NCI-H1092 (cell line): ENCODE data around the gene GRID2.
"Not testable (repeated sequence)": the region's sequence is repeated elsewhere in the genome, so short reads cannot be mapped to it uniquely, and the experiment has no call there.

Experiments used
- DNase-seq: peaks from one replicate; lab custom pipeline; 2025; lab: John Stamatoyannopoulos, UW

The GRID2 gene

DNA sequence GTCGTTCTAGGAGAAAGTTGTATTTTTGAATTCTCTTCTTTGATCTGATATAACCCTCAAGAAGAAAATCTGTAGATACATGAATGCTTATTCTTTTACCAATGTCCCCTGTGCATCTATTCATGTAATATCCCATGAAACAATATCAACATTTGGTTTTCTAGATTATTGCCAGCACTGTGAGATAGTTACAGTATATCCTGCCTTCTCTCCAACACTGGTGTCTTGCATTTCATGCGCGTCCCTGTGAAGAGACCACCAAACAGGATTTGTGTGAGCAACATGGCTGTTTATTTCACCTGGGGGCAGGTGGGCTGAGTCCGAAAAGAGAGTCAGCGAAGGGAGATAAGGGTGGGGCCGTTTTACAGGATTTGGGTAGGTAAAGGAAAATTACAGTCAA, 135.0 kb downstream of the GRID2 start:
- not testable (repeated sequence) for DNase-seq

DNA sequence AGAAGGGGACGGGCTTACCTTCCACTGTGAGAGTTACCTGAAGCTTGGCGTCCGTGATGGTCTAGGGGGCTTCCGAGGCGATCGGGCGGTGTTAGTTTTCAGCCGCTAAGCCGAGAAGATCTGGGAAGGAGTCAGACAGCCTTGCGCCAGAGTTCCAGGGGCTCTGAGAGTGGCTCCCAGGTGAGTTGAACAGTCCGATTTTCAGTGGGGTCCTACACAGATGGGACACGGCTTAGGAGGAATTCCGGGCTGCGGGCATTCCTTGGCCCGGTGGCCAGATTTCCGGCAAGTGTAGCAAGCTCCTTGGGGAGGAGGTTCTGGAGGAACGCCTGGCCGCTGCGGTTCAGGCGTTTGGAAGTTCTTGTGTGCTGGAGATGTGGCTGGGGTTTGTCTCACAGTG, 138.4 kb downstream of the GRID2 start:
- DNase-seq, result not testable (repeated sequence)

DNA sequence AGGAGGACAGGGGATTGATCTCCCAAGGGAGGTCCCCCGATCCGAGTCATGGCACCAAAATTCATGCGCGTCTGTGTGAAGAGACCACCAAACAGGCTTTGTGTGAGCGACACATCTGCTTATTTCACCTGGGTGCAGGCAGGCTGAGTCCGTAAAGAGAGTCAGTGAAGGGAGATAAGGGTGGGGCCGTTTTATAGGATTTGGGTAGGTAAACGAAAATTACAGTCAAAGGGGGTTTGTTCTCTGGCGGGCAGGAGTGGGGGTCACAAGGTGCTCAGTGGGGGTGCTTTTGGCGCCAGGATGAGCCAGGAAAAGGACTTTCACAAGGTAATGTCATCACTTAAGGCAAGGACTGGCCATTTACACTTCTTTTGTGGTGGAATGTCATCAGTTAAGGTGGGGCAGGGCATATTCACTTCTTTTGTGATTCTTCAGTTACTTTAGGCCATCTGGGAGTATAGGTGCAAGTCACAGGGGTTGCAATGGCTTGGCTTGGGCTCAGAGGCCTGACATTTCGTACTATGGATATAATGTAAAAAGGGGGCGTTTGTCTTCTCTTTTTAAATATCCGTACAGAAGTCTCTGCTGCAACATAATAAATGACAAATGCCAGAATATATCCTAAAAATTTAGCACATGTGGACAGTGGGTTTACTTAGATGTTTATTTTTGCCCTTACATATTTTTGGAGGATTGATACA, 140.5 kb downstream of the GRID2 start:
- DNase-seq, result not testable (repeated sequence)

DNA sequence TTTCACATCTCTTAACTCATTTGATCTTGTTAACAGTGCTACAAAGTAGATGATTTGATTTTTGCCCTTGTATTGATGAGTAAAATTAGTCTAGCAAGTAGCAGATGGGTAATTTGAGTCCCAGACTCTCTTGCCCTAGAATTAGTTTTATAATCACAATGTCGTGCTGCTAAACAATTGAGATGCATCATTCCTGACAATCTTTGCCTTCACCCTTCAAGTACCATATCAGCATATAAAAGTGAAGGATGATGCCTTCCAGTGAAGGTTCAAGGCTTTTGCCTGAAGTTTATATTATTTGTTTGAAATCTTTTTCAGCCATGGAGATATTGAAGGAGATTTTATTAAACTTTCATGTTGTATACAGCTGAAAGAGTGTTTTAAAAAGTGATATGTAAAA, 141.4 kb downstream of the GRID2 start:
- DNase-seq, result no peak

DNA sequence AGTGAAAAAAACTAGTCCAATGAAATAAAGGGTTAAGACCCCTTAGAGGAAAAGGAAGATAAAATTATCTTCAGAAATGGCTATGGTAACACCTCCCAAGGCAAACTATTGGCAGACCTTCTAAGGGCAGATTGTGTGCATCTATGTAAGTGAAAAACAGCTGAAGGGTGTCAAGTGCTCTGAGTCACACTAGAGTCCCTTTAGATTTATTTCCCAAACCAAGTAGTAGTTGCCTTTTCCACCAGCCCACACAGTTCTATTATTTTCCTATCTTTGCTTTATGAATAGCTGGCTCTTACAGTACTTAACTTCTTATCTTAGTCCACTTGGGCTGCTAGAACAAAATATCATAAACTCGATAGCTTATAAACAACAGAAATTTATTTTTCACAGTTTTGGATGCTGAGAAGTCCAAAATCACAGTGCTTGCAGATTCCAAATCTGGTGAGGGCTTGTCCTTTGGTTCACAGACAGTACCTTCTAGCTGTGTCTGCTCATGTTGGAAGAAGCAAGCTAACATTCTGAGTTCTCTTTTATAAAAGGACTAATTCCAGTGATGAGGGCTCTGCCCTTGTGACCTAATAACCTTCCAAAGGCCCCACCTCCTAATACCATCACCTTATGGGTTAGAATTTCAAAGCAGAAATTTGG, 143.6 kb downstream of the GRID2 start:
- no peak for DNase-seq

DNA sequence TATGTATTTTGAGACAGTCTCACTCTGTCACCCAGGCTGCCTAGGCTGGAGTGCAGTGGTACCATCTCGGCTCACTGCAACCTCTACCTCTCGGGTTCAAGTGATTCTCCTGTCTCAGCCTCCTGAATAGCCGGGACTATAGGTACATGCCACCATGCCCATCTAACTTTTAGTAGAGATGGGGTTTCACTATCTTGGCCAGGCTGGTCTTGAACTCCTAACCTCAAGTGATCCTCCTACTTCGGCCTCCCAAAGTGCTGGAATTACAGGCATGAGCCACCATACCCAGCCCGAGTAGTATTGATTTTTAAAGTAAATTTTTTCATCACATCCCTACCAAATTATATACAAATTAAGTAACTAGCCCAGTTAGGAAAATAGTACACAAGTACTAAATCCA, 144.4 kb downstream of the GRID2 start:
- not testable (repeated sequence) for DNase-seq

DNA sequence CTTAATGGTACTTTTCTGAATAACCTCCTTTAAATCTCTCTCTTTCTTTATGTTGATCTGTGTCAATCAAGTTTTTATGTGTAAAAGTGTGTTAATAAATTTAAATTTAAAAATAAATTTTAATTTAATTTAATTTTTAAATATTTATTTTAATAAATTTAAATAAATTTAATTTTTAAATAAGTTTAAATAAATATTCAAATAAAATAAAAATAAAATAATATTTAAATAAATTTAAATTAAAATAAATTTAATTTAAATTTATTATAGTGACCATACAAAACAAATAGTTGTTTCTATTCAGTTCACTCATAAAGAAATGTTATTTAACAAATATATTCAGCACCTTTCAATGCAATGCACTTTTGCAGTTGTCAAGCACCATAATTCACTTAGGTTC, 146.9 kb downstream of the GRID2 start:
- no peak for DNase-seq

DNA sequence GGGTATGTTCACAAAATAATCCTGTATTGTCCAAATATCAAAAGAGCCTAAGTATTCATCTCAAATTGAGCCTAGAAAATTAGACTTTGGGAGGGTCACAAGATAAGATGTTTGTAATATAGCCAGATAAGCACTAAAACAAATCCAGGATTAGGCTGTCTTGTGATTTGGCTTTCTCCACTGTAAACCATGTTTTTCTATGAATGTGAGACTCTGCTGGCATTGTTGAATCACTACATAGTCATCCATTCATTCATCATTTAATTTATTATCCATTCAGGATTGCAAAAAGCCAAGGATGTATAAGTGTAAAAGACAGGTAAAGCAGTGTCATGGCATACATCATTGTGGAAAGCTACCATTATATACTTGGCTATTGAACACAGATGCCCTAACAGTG, 148.0 kb downstream of the GRID2 start:
- no peak for DNase-seq

DNA sequence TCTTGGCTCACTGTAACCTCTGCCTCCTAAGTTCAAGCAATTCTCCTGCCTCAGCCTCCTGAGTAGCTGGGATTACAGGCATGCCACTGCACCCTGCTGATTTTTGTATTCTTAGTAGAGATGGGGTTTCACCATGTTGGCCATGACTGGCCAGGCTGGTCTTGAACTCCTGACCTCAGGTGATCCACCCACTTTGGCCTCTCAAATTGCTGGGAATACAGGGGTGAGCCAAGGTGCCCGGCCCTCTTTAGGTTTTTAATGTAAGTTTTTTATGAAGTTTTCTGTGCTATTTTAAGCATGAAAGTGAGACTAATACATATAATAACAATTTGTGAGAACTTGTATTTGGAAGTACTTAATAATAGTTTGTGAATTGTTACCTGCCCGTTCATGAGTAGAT, 148.6 kb downstream of the GRID2 start:
- not testable (repeated sequence) for DNase-seq

DNA sequence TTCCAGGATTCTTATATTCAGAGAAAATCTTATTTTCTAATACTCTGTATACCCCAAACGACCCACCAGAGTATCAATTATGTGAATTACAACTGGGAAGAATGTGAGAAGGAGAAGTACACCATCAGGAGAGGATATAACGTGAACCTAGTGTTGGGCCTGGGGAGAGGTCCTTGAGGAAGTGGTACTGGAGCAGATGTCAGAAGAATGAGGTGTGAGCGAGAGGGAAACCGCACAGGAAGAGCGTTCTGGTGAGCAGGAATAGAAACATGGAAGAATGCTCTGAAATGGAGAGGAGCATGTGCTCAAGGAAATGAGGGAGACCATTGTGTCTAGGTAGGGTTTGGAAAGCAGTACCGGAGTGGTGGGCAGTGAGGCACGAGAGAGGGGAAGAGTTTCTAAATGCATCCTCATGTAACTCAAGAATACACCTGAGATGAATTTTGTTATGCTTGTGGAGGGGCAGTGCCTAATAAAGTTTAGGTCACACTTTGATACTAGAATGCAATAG, 151.6 kb downstream of the GRID2 start:
- DNase-seq, result no peak

DNA sequence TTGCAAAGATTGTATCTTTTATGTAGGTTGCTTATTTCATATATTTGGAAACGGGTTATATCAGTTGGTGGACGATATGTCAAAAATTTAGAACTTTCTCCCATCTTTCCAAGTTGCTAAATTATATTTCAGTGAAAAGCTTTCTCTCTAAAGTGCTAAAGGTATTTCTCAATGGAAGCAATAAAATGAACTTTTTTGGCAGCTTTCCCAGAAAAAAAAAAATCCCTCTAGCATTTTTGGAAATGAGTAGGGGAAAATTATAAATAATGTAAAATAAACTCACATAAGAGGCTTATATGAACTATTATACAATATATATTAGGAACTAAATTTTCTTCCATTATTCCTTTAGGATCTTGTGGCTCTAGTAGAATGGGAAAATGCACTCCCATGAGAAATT, 152.2 kb downstream of the GRID2 start:
- no peak for DNase-seq

DNA sequence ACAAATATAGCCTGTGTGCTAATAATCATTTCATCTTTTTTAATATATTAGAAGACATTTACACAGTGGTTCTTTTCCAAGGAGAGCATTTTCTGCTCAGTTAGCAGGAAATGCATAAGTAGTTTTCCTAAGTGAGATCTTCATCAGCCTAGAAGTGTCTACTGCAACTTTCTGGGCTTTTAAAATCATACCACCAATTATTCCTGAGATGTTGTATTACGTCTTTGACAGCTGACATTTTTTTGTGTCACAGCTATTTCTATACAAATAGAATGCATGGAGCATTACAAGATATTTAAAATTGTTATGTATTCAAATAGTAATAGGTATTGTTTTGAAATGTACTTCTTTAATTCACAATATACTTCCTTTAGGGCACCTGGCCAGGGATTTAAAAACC, 158.0 kb downstream of the GRID2 start:
- no peak for DNase-seq

DNA sequence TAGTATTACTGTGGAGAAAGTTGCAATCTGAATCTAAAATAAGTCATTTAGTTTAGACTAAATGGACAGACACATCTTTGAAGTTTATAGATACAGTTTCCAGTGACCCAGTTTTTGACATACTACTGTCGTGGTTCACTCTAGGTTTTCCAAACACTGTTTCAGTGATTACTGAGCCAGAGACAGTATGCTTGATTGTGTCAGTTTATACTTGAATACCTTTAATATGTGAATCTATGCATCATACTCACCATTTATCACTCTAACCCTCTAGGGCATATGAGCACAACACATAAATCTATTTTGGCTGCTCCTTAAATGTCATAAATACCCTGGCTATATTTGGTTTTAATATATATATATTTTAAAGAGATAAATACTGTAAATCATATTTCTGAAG, 173.5 kb downstream of the GRID2 start:
- no peak for DNase-seq

DNA sequence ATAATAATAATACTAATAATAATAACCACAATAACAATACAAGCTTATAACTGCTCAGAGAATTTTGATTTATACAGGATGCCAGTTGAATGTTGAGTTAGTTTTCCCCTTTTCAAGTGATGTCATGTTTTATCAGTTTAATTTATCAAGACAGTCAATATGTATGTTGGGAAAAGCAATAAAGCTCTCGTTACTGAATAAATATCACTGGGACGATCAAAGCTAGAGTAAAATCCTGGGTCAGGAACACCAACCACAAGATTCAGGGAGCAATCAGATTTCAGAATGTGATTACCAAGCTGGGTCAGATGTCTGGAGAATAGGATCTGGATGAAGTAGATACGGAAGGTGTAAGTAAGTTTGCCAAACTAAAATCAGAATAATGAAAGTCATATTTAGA, 179.6 kb downstream of the GRID2 start:
- no peak for DNase-seq

DNA sequence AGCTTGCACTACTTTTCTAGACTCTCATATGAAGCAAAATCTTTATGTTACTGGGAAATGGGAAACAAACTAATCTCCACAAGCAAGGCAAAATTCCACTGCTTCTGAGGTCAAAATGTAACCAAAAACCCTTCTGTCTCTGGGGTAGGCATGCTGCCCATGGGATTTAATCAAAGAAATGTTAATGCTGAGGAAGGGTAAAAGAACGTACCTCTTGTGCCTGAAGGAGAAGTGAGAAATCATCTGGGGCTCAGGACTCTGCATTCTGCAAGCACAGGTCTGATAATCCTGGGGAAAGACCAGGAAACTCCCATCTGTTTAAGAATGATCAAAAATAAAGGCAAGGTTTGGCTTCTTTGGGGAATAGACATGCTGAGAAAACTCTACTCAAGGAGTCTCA, 184.7 kb downstream of the GRID2 start:
- DNase-seq, result no peak

DNA sequence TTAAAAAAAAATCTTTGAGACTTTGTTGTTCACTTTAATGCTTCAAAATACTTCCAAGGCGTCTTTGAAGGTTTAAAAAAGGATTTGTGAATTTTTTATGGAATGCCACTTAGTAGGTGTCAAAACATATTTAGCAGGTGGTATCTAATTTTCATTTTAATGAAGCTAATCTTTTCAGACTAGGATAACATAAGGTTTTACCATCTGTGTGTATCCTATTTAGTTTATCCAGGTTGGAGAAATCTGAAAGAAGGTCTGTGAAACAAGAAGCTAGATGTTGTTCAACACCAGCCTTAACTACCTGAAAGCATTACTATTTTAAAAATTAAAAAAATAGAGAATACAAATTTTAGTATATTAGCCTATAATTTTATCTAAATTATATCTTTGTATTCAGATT, 193.4 kb downstream of the GRID2 start:
- no peak for DNase-seq

DNA sequence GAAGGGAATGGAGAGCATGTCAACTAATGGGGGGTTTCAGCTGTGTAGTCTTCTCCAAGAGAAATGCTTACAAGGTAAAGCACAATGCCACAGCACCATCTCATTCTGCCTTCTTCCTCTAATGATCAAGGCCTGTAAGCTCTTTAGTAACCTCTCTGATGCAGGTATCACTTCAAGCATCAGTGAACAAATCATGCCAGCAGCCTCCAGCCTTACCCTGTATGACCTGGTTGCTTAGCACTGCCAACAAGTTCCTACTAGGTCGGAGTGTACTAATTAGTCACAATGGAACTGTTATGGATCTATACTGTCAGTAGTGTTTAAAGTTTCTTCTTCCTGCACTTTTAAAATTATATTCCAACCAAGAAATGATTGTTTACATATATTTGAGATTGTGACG, 197.7 kb downstream of the GRID2 start:
- DNase-seq, result no peak

DNA sequence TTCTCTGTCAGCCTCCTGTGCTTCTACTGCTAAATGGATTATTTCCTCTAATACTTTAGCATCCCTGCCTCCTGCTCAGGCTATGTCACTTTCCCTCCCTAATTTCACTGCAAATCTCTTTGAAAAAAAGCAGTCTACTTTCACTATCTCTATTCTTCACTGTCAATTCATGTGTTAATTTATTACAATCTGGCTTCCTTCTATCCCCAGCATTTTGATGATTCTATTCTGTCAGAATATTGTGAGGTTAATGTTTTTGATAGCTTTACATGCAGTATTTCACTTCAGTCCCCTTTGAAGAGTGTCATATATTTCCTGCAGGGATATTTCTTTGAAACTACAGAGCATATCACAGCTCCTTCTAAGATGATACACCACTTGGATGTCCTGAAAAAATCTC, 203.2 kb downstream of the GRID2 start:
- DNase-seq, result no peak

DNA sequence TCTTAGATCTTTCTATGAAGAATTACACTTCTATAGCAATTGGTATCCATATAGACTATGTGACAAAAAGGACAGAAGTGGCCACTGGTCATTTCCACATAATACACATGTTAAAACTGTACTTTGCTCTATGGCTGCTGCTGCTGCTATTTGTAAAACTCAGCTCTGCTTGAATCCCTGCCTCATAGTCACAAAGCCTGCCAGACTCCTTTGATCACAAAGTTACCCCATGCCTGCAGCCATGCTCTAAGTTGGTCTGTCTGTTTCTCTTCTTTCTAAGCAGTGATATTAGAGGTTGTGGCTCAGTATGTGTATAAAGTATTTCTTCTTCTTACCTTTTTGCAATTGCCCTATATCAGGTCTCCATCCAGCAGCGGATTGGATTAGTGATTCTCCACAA, 210.9 kb downstream of the GRID2 start:
- DNase-seq, result no peak

DNA sequence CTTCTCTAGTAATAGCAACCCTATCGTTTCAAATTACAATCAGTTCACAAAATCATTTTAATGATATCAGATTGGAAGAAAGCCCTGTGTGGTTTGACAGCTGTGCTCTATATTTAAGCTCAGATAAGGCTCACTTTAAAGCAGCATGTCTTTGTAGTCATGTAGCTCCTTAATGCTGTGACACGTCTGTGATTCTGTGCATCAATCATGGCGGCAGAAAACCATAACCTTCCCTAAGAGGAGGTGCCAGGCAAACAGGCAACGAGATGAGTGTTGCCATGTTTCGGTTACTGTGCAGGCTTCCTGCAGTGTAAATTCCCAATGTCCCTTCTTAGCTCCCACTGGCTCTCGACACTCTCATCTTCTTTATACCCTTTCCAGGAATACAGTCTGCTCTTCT, 212.7 kb downstream of the GRID2 start:
- no peak for DNase-seq

DNA sequence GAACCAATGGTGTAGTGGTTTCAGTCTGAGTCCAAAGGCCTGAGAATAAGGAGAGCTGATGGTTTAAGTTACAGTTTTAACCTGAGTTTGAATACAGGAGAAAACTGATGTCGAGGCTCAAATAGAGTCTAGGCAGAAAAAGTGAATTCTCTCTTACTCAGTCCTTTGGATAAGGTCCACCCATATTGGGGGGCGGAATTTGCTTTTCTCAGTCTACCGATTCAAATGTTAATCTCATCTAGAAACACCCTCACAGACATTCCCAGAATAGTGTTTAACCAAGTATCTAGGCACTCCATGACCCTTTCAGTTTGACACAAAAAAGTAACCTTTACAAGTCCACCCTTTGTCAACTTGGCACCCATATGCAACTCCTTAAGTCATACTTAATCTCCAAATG, 216.0 kb downstream of the GRID2 start:
- no peak for DNase-seq

DNA sequence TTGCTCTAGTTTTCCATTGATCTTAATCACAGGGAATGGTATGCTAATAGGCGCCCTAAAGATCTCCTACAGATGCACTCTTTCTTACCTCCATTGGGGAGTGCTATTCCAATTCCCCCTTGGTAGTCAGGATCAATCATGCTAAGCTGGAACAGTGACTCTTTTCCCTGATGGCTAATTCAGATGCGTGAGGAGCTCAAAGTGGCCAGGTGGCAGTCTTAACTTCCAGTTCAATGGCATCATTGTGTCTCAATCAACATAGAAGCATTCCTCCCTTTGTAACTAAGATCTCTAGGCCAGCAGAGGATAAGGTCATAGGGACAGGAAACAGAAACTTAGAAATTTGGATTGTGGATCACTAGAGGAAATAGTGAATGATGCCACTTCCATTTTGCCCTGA, 216.8 kb downstream of the GRID2 start:
- DNase-seq, result no peak

DNA sequence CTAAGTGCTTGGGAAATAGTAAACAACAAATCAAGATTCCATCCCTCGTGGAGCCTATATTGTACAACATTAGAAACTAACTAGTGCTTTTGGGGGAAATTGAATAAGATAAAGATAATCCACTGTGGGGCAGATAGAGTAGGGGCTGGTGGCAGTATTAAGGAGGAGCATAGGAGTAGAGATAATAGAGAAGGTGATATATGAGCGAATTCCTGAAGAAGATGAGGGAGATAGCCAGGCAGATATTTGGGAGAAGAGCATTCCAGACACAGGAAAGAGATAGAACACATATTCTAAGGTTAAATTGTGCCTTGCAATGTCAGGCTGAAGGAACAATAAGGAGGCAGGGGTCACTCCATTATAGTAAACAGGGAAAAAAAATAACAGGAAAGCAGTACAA, 218.2 kb downstream of the GRID2 start:
- DNase-seq, result no peak

DNA sequence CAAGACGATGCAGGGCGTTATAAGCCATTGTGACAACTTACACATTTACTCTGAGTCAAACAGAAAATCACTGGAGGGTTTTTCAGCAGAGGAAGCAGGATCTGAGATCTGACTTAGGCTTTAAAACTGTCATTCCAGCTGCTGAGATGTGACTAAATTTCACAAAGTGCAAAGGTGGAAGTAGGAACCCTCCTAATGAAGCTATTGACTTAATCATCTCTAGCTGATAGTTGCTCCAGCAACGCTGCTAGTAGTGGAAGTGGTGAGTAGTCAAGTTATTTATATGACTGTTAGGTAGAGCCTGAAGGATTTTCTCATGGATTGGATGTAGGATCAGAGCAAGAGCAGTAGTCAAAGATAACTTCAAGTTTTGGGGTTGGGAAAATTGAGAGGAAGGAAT, 218.6 kb downstream of the GRID2 start:
- no peak for DNase-seq
